Measurements from ENCODE around the gene POLH.

DNA sequence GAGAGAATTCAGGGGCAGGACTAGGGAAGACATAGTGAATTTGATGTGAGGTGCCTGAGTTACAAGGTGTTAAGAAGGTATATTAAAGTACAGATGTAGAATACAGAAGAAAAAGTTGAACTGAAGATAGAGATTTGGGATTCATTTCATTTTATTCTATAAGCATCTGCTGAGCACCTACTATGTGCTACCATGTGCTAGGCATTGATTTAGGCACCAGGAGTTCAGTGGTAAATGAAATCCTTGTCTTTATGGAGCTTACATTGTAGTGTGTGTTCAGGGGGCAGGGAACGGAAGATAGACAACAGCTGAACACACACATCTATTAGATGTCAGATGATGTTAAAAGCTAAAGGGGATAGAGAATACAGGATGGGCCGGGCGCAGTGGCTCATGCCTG, 71.6 kb downstream of the POLH start:
- TF ChIP-seq MXI1 (IDR thresholded peaks at IDR 0.05; ENCODE audit: borderline replicate concordance, low read depth, low read length) (no peak), CTCF (conservative IDR thresholded peaks at IDR 0.05; ENCODE audit: low read depth, low read length) (no peak), FOS (IDR thresholded peaks at IDR 0.05; ENCODE audit: low read depth, low read length) (no peak), MAZ (IDR thresholded peaks at IDR 0.05; ENCODE audit: borderline replicate concordance, low read depth, low read length) (no peak), POLR2A (IDR thresholded peaks at IDR 0.05; ENCODE audit: low read depth, low read length) (no peak), RAD21 (IDR thresholded peaks at IDR 0.05; ENCODE audit: low read length) (no peak)
